ENCODE data around the gene PIP5KL1. TPM values are rescaled to one million over a fixed set of nuclear protein-coding genes. Genes with fewer than 3 reads are reported as not detected.
A peak's percentile ranks its signal among the peaks of the same experiment; 100 is the strongest.

PIP5KL1 gene, protein sequence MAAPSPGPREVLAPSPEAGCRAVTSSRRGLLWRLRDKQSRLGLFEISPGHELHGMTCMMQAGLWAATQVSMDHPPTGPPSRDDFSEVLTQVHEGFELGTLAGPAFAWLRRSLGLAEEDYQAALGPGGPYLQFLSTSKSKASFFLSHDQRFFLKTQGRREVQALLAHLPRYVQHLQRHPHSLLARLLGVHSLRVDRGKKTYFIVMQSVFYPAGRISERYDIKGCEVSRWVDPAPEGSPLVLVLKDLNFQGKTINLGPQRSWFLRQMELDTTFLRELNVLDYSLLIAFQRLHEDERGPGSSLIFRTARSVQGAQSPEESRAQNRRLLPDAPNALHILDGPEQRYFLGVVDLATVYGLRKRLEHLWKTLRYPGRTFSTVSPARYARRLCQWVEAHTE
- total RNA-seq (2021), result 21.9 and 22.5 TPM in 2 replicates
- percentile 57 among the genes with signal in this experiment for Bru-seq, nascent RNA
- BruChase-seq, experiment 1, labeled RNA remaining after a 2-hour chase, result percentile 58 among the genes with signal in this experiment
- BruChase-seq, experiment 2, labeled RNA remaining after a 6-hour chase, result percentile 54 among the genes with signal in this experiment
- long read RNA-seq, partial matches to known transcripts, result 2 of 24 reads
- long read RNA-seq, other reads (novel, unspliced or antisense), result 19 of 24 reads

DNA sequence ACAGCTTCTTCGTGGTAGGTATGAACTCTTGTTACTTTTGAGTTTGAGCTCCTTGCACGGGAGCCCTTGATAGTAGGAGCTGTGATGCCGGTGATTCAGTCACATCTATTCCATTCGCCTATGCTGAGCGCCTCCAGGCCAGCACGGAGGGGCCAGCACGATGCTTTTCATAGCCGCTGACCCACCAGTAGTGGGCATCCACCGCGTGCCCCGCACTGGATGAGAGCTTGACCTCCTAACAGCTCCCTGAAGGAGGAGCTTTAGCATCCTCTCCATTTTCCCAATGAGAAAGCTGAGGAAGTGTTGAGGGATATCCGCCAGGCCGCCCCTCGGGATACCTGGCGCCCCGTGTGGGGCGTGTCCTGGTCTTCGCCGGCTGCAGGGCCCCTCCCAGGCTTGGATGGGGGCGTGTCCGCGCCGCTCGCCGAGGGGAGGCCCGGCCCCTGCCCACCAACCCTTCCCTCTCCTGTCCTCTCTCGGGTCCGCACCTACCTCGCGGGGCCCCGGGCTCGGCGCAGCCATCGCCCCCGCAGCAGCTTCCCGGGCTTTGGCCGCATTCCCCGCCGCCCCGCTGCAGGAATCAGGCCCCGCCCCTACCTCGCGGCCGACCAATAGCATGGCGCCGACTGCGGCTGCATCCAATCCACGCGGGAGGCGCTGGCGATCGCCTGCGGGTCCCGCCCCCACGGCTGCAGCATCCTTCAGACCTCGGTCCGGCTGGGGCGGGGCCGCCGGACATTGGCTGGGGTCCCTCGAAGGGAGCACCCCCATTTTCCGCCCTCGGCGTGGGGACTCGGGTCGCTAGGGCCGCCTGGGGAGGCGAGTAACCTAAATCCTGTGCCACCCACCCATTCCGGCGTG is at the start of gene PIP5KL1:
TSS of gene PIP5KL1 (minus strand) at position 547 of the 861 bp plus-strand sequence. CDS start at position 522, 25 bp downstream.
- Histone ChIP-seq H3K4me1 (replicated peaks; ENCODE audit: insufficient read depth) (peaks cover 37% of the 10 kb centered on the region), H3K79me2 (ENCODE audit: low read depth) (peaks cover 9% of the 10 kb centered on the region; the same call in 1 of the 2 replicates), H3K4me2 (peak within 1 kb of the TSS; percentile 88), H3K9me2 (ENCODE audit: insufficient read depth) (no peaks in the 10 kb centered on the region), H3K36me3 (ENCODE audit: low read depth) (no peaks in the 10 kb centered on the region), H3K9me3 (ENCODE audit: insufficient read depth, low read depth) (no peaks in the 10 kb centered on the region), H3K27me3 (ENCODE audit: insufficient read depth, low read depth) (no peaks in the 10 kb centered on the region), H2AFZ (0 out of 2 replicates have a peak within 1 kb of the TSS, but pooled peaks have one; percentile 48), H3K27ac (no peak within 1 kb of the TSS), H3K4me3 (peak within 1 kb of the TSS; percentile 58), H3F3A (ENCODE audit: insufficient read depth, low read depth) (peaks cover 56% of the 10 kb centered on the region), H4K20me1 (ENCODE audit: insufficient read depth) (0 out of 2 replicates have a peak, but pooled peaks cover 3% of the 10 kb centered on the region)
- no TSS peak for BruUV-seq (replicated peaks)
- TF ChIP-seq EZH2 (IDR thresholded peaks at IDR 0.05; ENCODE audit: low read depth), result no peak
- TF ChIP-seq, protein P1, sequence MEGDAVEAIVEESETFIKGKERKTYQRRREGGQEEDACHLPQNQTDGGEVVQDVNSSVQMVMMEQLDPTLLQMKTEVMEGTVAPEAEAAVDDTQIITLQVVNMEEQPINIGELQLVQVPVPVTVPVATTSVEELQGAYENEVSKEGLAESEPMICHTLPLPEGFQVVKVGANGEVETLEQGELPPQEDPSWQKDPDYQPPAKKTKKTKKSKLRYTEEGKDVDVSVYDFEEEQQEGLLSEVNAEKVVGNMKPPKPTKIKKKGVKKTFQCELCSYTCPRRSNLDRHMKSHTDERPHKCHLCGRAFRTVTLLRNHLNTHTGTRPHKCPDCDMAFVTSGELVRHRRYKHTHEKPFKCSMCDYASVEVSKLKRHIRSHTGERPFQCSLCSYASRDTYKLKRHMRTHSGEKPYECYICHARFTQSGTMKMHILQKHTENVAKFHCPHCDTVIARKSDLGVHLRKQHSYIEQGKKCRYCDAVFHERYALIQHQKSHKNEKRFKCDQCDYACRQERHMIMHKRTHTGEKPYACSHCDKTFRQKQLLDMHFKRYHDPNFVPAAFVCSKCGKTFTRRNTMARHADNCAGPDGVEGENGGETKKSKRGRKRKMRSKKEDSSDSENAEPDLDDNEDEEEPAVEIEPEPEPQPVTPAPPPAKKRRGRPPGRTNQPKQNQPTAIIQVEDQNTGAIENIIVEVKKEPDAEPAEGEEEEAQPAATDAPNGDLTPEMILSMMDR (conservative IDR thresholded peaks at IDR 0.05), result no peak
- intact Hi-C loops (cut with micrococcal nuclease; ENCODE audit: unreplicated experiment), result no loop called here
- ChIA-PET POLR2A (ENCODE audit: unreplicated experiment) (interaction anchor here (1.0 kb wide), 1 partner anchor 148 kb away, joined by 13 read pairs; no protein-coding TSS in a partner anchor), CTCF (interaction anchor here (0.6 kb wide), 2 partner anchors 9 to 129 kb away, joined by 3 to 12 read pairs; no protein-coding TSS in a partner anchor)
- peak; percentile 68 to 91 for DNase-seq

DNA sequence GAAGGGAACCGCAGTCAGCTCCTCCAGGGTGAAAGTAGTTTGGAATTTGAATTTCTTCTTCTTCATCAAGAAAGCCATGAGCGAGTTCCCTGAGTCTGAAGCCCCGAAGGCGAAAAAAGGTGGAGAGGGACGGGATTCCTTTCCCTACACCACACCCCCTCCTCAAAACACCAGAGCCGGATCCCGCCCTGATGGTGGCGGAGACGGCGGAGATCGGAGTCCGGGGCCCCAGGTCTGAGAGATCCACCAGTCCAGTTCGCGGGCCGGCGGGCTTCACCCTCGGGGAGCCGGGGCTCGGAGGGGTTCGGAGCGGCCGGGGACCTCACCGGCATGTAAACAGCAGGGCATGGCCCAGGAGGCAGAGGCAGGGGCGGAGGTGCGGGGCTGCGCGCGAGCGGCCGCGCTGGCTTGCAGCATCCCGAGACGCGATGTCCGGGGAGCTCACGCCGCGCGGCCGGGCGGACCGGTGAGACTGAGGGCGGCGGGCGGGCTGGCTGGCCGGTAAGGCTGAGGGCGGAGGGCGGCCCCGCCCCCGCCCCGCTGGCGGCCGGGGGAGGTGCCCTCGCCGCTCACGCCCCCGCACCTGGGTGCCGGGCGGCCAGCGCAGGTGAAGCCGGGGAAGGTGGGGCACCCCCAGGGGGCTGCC is 49.6 kb upstream of the PIP5KL1 start:
- H3K4me2 ChIP-seq, result peak overlapping the region; percentile 87
- H2AFZ ChIP-seq, result no peak overlapping the region
- H4K20me1 ChIP-seq (ENCODE audit: insufficient read depth), result peaks cover 47% of the 10 kb centered on the region
- H3F3A ChIP-seq (ENCODE audit: insufficient read depth, low read depth), result peaks cover 14% of the 10 kb centered on the region
- intact Hi-C loops (cut with micrococcal nuclease; ENCODE audit: unreplicated experiment), result loop anchor here (1.0 to 2.0 kb wide), 2 partner anchors 27 to 37 kb away; no protein-coding TSS in a partner anchor
- no peaks in the 10 kb centered on the region for H3K9me3 ChIP-seq (ENCODE audit: insufficient read depth, low read depth)
- H3K36me3 ChIP-seq (ENCODE audit: low read depth), result peaks cover 5% of the 10 kb centered on the region; the same call in 1 of the 2 replicates
- H3K4me1 ChIP-seq (replicated peaks; ENCODE audit: insufficient read depth), result peaks cover 50% of the 10 kb centered on the region
- peak in 1 of 2 experiments; percentile 88 for DNase-seq
- no peaks in the 10 kb centered on the region for H3K27me3 ChIP-seq (ENCODE audit: insufficient read depth, low read depth)
- ChIA-PET CTCF (interaction anchor here (1.1 kb wide), 2 partner anchors 25 to 36 kb away, joined by 3 read pairs; no protein-coding TSS in a partner anchor), POLR2A (ENCODE audit: unreplicated experiment) (interaction anchor here (0.6 to 1.8 kb wide), 8 partner anchors 8 to 87 kb away, joined by 3 to 14 read pairs (median 4); partner anchors contain the start of gene NAIF1)
- H3K27ac ChIP-seq, result peak overlapping the region; percentile 39; the same call in 1 of the 2 replicates
- peak overlapping the region; percentile 82 for H3K4me3 ChIP-seq
- no peaks in the 10 kb centered on the region for H3K9me2 ChIP-seq (ENCODE audit: insufficient read depth)
- TSS peak; percentile 51 for BruUV-seq (replicated peaks)
- H3K79me2 ChIP-seq (ENCODE audit: low read depth), result peaks cover 51% of the 10 kb centered on the region
- TF ChIP-seq, protein P1 (conservative IDR thresholded peaks at IDR 0.05), result no peak
- TF ChIP-seq EZH2 (IDR thresholded peaks at IDR 0.05; ENCODE audit: low read depth), result no peak

Data from PC-9 (cell line).